ENCODE data around the gene MATK.

Gene MATK

GRCh38 chr19:3774621-3775373 lies 11.4 kb downstream of the MATK start:
- Histone ChIP-seq H3K9ac (ENCODE audit: low read length) (no peak overlapping the region), H3K9me3 (ENCODE audit: control insufficient read depth, low read depth, low read length) (no peaks in the 10 kb centered on the region), H3K36me3 (ENCODE audit: control insufficient read depth, low read depth, low read length) (no peaks in the 10 kb centered on the region), H3K4me1 (ENCODE audit: control insufficient read depth, low read depth, low read length) (no peaks in the 10 kb centered on the region), H3K27ac (ENCODE audit: low read length) (no peak overlapping the region), H3K4me3 (ENCODE audit: low read length) (no peak overlapping the region), H3K27me3 (ENCODE audit: control insufficient read depth, insufficient read depth, low read length) (no peaks in the 10 kb centered on the region)

GRCh38 chr19:3773814-3774515 lies 12.2 kb downstream of the MATK start:
- Histone ChIP-seq H3K27me3 (ENCODE audit: control insufficient read depth, insufficient read depth, low read length) (no peaks in the 10 kb centered on the region), H3K4me3 (ENCODE audit: low read length) (no peak overlapping the region), H3K9ac (ENCODE audit: low read length) (no peak overlapping the region), H3K9me3 (ENCODE audit: control insufficient read depth, low read depth, low read length) (no peaks in the 10 kb centered on the region), H3K36me3 (ENCODE audit: control insufficient read depth, low read depth, low read length) (no peaks in the 10 kb centered on the region), H3K27ac (ENCODE audit: low read length) (no peak overlapping the region), H3K4me1 (ENCODE audit: control insufficient read depth, low read depth, low read length) (no peaks in the 10 kb centered on the region)

DNA sequence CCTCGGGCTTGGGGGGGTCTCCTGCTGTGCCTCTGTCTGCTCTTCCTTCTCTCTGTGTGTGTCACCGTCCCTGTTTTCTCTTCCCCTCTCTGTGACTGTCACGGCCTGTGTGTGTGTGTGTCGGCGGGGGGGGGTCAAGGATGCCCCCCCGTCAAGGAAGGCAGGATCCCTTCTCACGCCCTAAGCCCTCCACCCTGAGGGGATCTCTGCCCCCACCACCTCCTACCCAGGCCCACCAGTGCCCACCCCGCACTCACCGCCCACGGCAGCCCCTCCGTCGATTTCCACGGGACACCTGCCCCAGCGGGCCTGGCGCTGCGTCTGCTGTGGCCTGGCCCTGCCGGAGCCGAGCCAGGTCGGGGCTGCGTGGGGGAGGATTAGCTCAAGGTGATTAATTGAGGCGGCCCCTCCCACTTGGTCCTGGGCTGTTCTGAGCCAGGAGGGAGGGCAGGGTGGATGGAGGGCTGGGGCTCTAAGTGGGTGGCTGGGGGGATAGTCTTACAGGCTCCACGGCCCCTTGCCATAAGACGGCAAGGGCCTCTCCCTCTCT lies 14.2 kb downstream of the MATK start, which contains the start of gene RAX2:
Gene RAX2 (minus strand): TSS at position 323 of the 550 bp plus-strand sequence. CDS start 486 bp downstream, outside the sequence.
- Histone ChIP-seq H3K36me3 (ENCODE audit: control insufficient read depth, low read depth, low read length) (no peaks in the 10 kb centered on the region), H3K4me1 (ENCODE audit: control insufficient read depth, low read depth, low read length) (no peaks in the 10 kb centered on the region), H3K4me3 (ENCODE audit: low read length) (no peak within 1 kb of the TSS), H3K27me3 (ENCODE audit: control insufficient read depth, insufficient read depth, low read length) (no peaks in the 10 kb centered on the region), H3K9ac (ENCODE audit: low read length) (no peak within 1 kb of the TSS), H3K9me3 (ENCODE audit: control insufficient read depth, low read depth, low read length) (no peaks in the 10 kb centered on the region), H3K27ac (ENCODE audit: low read length) (no peak within 1 kb of the TSS)

GRCh38 chr19:3771000-3771905 lies 14.9 kb downstream of the MATK start:
- H3K36me3 ChIP-seq (ENCODE audit: control insufficient read depth, low read depth, low read length): peaks cover 3% of the 10 kb centered on the region
- H3K27me3 ChIP-seq (ENCODE audit: control insufficient read depth, insufficient read depth, low read length): no peaks in the 10 kb centered on the region
- H3K9me3 ChIP-seq (ENCODE audit: control insufficient read depth, low read depth, low read length): no peaks in the 10 kb centered on the region
- no peak overlapping the region for H3K4me3 ChIP-seq (ENCODE audit: low read length)
- no peaks in the 10 kb centered on the region for H3K4me1 ChIP-seq (ENCODE audit: control insufficient read depth, low read depth, low read length)
- no peak overlapping the region for H3K9ac ChIP-seq (ENCODE audit: low read length)
- no peak overlapping the region for H3K27ac ChIP-seq (ENCODE audit: low read length)

GRCh38 chr19:3770136-3770999 lies 15.8 kb downstream of the MATK start:
- no peaks in the 10 kb centered on the region for H3K9me3 ChIP-seq (ENCODE audit: control insufficient read depth, low read depth, low read length)
- no peak overlapping the region for H3K4me3 ChIP-seq (ENCODE audit: low read length)
- H3K9ac ChIP-seq (ENCODE audit: low read length): no peak overlapping the region
- peaks cover 3% of the 10 kb centered on the region for H3K36me3 ChIP-seq (ENCODE audit: control insufficient read depth, low read depth, low read length)
- H3K27ac ChIP-seq (ENCODE audit: low read length): no peak overlapping the region
- no peaks in the 10 kb centered on the region for H3K27me3 ChIP-seq (ENCODE audit: control insufficient read depth, insufficient read depth, low read length)
- no peaks in the 10 kb centered on the region for H3K4me1 ChIP-seq (ENCODE audit: control insufficient read depth, low read depth, low read length)

GRCh38 chr19:3769494-3769893 lies 16.7 kb downstream of the MATK start:
- H3K9me3 ChIP-seq (ENCODE audit: control insufficient read depth, low read depth, low read length): no peaks in the 10 kb centered on the region
- no peak overlapping the region for H3K4me3 ChIP-seq (ENCODE audit: low read length)
- no peak overlapping the region for H3K27ac ChIP-seq (ENCODE audit: low read length)
- no peaks in the 10 kb centered on the region for H3K4me1 ChIP-seq (ENCODE audit: control insufficient read depth, low read depth, low read length)
- no peaks in the 10 kb centered on the region for H3K27me3 ChIP-seq (ENCODE audit: control insufficient read depth, insufficient read depth, low read length)
- H3K9ac ChIP-seq (ENCODE audit: low read length): no peak overlapping the region
- peaks cover 6% of the 10 kb centered on the region for H3K36me3 ChIP-seq (ENCODE audit: control insufficient read depth, low read depth, low read length)

DNA sequence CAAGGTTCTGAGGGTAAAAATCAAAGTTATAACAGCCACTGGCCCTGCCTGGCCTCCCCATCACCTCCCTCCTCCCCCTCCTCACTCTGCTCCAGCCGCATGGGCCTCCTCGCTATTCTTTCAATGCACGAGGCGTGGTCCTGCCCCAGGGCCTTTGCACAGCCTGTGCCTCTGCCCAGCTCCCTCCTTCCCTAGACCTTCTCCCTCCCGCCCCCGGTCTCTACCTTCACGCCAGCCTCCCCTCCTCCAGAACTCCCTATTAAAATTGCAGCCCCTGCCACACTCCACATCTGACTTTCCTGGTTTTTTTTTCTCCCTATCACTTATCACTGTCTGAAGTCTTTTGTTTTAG lies 17.5 kb downstream of the MATK start:
- Histone ChIP-seq H3K36me3 (ENCODE audit: control insufficient read depth, low read depth, low read length) (peaks cover 6% of the 10 kb centered on the region), H3K4me3 (ENCODE audit: low read length) (no peak overlapping the region), H3K9ac (ENCODE audit: low read length) (no peak overlapping the region), H3K9me3 (ENCODE audit: control insufficient read depth, low read depth, low read length) (no peaks in the 10 kb centered on the region), H3K27ac (ENCODE audit: low read length) (no peak overlapping the region), H3K4me1 (ENCODE audit: control insufficient read depth, low read depth, low read length) (no peaks in the 10 kb centered on the region), H3K27me3 (ENCODE audit: control insufficient read depth, insufficient read depth, low read length) (no peaks in the 10 kb centered on the region)

DNA sequence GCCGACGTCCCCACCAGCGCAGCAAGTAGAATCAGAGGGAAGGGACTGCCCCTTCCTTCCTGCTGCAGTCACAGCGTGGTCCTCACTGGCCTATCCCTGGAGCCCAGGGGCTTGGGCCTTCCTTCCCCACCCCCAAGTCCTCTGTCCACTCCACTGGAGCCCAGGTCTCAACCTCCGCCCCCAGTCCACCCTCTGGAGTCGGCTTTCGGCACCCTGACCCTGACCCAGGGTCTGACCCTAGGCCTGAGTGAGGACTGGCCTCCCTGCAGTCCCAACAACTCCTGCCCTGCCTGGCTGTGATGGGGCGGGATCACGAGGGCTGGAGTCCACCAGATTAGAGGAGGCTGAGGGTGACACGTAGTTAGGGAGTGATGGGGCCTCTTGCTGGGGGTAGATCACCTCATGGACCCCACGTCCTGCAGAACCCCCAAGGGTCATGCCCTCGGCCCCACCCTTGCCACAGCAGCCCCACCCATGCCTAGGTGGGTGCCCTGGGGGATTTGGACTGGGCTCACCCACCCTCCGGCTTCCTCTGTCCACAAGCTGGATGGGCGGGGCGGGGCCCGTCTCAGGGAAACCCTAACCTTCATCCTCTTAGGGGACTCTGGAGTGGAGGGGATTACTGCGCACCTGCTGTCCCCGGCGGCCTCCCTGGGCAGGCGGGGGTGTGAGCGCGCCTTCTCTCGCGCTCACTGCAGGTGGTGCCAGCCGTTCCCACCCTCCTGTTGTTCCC lies 18.0 kb downstream of the MATK start:
- Histone ChIP-seq H3K27me3 (ENCODE audit: control insufficient read depth, insufficient read depth, low read length) (no peaks in the 10 kb centered on the region), H3K4me3 (ENCODE audit: low read length) (no peak overlapping the region), H3K36me3 (ENCODE audit: control insufficient read depth, low read depth, low read length) (peaks cover 6% of the 10 kb centered on the region), H3K9ac (ENCODE audit: low read length) (no peak overlapping the region), H3K9me3 (ENCODE audit: control insufficient read depth, low read depth, low read length) (no peaks in the 10 kb centered on the region), H3K4me1 (ENCODE audit: control insufficient read depth, low read depth, low read length) (no peaks in the 10 kb centered on the region), H3K27ac (ENCODE audit: low read length) (no peak overlapping the region)

GRCh38 chr19:3767050-3767449 lies 19.1 kb downstream of the MATK start:
- Histone ChIP-seq H3K4me3 (ENCODE audit: low read length) (no peak overlapping the region), H3K4me1 (ENCODE audit: control insufficient read depth, low read depth, low read length) (no peaks in the 10 kb centered on the region), H3K27me3 (ENCODE audit: control insufficient read depth, insufficient read depth, low read length) (no peaks in the 10 kb centered on the region), H3K36me3 (ENCODE audit: control insufficient read depth, low read depth, low read length) (peaks cover 6% of the 10 kb centered on the region), H3K27ac (ENCODE audit: low read length) (no peak overlapping the region), H3K9ac (ENCODE audit: low read length) (no peak overlapping the region), H3K9me3 (ENCODE audit: control insufficient read depth, low read depth, low read length) (no peaks in the 10 kb centered on the region)

DNA sequence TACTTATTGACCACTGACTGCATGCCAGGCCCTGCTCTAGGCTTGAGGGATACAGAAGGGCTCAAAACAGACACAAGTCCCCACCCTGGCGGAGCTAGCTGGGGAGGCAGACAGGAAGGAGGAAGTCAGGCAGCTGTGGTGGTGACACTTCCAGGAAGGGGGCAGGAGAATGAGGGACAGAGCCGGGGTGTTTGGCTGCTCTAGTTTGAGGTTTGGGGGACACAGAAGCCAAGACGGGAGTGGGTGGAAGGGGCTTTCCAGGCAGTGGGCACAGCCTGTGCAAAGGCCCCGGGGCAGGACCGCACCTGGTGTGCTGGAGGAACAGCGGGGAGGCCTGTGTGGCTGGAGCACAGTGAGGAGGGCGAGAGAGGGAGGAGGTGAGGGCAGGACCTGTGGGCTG lies 19.7 kb downstream of the MATK start:
- Histone ChIP-seq H3K4me3 (ENCODE audit: low read length) (no peak overlapping the region), H3K27me3 (ENCODE audit: control insufficient read depth, insufficient read depth, low read length) (no peaks in the 10 kb centered on the region), H3K9ac (ENCODE audit: low read length) (no peak overlapping the region), H3K27ac (ENCODE audit: low read length) (no peak overlapping the region), H3K4me1 (ENCODE audit: control insufficient read depth, low read depth, low read length) (no peaks in the 10 kb centered on the region), H3K36me3 (ENCODE audit: control insufficient read depth, low read depth, low read length) (peaks cover 6% of the 10 kb centered on the region), H3K9me3 (ENCODE audit: control insufficient read depth, low read depth, low read length) (no peaks in the 10 kb centered on the region)

All from iPS-18a (cell line).